GM23338 (cell line): ENCODE data around the gene AKR1C4. TPM values are rescaled to one million over a fixed set of nuclear protein-coding genes. Genes with fewer than 3 reads are reported as not detected.

ENCODE experiments used
- ATAC-seq: fragments of 200-7000 bp; cut with Tn5 transposase; 3 replicates; pipeline ENCODE4 v1.9.1; 2020
- DNase-seq: peaks from one replicate; pipeline ENCODE4 v3.0.0-alpha.2; 2015; ENCODE audit warnings: low spot score
- H2AFZ ChIP-seq: fragments of 200-600 bp; sonication (generic); 2 replicates; pipeline ENCODE4 v1.8.0; 2016; ENCODE audit warnings: antibody characterized with exemption, mild to moderate bottlenecking, moderate library complexity
- H3F3A ChIP-seq: fragments of 200-600 bp; sonication (generic); replicated peaks from 2 replicates; pipeline ENCODE4 v1.8.0; 2017; ENCODE audit warnings: antibody characterized with exemption, mixed run types, low read depth
- H3K27ac ChIP-seq: fragments of 200-600 bp; sonication (generic); 2 replicates; pipeline ENCODE4 v1.6.1; 2016; ENCODE audit warnings: low read depth
- H3K27me3 ChIP-seq: fragments of 200-600 bp; sonication (generic); 2 replicates; pipeline ENCODE4 v1.8.0; 2016; ENCODE audit warnings: mild to moderate bottlenecking, mixed run types, moderate library complexity; ENCODE audit not compliant: insufficient read depth
- H3K36me3 ChIP-seq: fragments of 200-600 bp; sonication (generic); 2 replicates; pipeline ENCODE4 v1.8.0; 2016; ENCODE audit warnings: mild to moderate bottlenecking; ENCODE audit not compliant: insufficient read depth
- H3K4me1 ChIP-seq: fragments of 200-600 bp; sonication (generic); 2 replicates; pipeline ENCODE4 v1.8.0; 2016; ENCODE audit warnings: mild to moderate bottlenecking, moderate library complexity; ENCODE audit not compliant: insufficient read depth
- H3K4me2 ChIP-seq: fragments of 200-600 bp; sonication (generic); 2 replicates; pipeline ENCODE4 v1.7.1; 2017; ENCODE audit warnings: mixed run types
- H3K4me3 ChIP-seq: fragments of 200-600 bp; sonication (generic); 2 replicates; pipeline ENCODE4 v1.6.1; 2016; ENCODE audit warnings: mixed run types
- H3K79me2 ChIP-seq: fragments of 200-600 bp; sonication (generic); replicated peaks from 2 replicates; pipeline ENCODE4 v1.8.0; 2017; ENCODE audit warnings: mild to moderate bottlenecking; ENCODE audit not compliant: insufficient read depth
- H3K9me2 ChIP-seq: fragments of 200-600 bp; sonication (generic); 2 replicates; pipeline ENCODE4 v1.8.0; 2017; ENCODE audit not compliant: insufficient read depth
- H4K20me1 ChIP-seq: fragments of 200-600 bp; sonication (generic); replicated peaks from 2 replicates; pipeline ENCODE4 v1.8.0; 2017; ENCODE audit warnings: mild to moderate bottlenecking; ENCODE audit not compliant: insufficient read depth
- H3K27ac Mint-ChIP-seq: 2 replicates; pipeline ENCODE4 v1.8.0; 2020; ENCODE audit warnings: inconsistent platforms, mild to moderate bottlenecking, moderate library complexity, mixed read lengths
- H3K27me3 Mint-ChIP-seq: 3 replicates; pipeline ENCODE4 v1.8.0; 2022; ENCODE audit warnings: low read depth, mild to moderate bottlenecking, moderate library complexity, mixed read lengths, inconsistent platforms; ENCODE audit not compliant: insufficient read depth, poor library complexity
- H3K36me3 Mint-ChIP-seq: 3 replicates; pipeline ENCODE4 v1.8.0; 2021; ENCODE audit warnings: low read depth, mild to moderate bottlenecking, inconsistent platforms, moderate library complexity, mixed read lengths
- H3K4me1 Mint-ChIP-seq: 3 replicates; pipeline ENCODE4 v1.8.0; 2020; ENCODE audit warnings: mild to moderate bottlenecking, inconsistent platforms, mixed read lengths
- H3K4me3 Mint-ChIP-seq: 3 replicates; pipeline ENCODE4 v1.8.0; 2021; ENCODE audit warnings: moderate library complexity, mild to moderate bottlenecking, inconsistent platforms, mixed read lengths
- H3K9me3 Mint-ChIP-seq: 3 replicates; pipeline ENCODE4 v1.8.0; 2020; ENCODE audit warnings: moderate library complexity, mild to moderate bottlenecking, inconsistent platforms, mixed read lengths
- CREB1 ChIP-seq: fragments of 250-450 bp; sonication (Bioruptor Pico); IDR thresholded peaks from 2 replicates; pipeline ENCODE4 v1.5.0; 2020; ENCODE audit warnings: low read depth, mild to moderate bottlenecking, moderate library complexity
- CTCF ChIP-seq, 2 experiments: fragments of 200-600 bp in 1 of 2; sonication (generic) in 1 of 2; conservative IDR thresholded peaks; 2 replicates each; pipeline versions ENCODE4 v1.5.1 to v1.6.1; 2016 to 2017; ENCODE audit warnings: antibody characterized with exemption in 2 of 2, low read depth in 2 of 2, mild to moderate bottlenecking in 2 of 2, moderate library complexity in 1 of 2
- EZH2 ChIP-seq: fragments of 200-600 bp; sonication (generic); IDR thresholded peaks from one replicate; pipeline ENCODE4 v1.8.0; 2017; ENCODE audit warnings: antibody characterized with exemption, mild to moderate bottlenecking, low read depth; ENCODE audit not compliant: unreplicated experiment
- EZH2phosphoT487 ChIP-seq: fragments of 200-600 bp; sonication (generic); IDR thresholded peaks from one replicate; pipeline ENCODE4 v1.8.1; 2018; ENCODE audit warnings: antibody characterized with exemption; ENCODE audit not compliant: unreplicated experiment
- JUNB ChIP-seq: IDR thresholded peaks from one replicate; pipeline ENCODE4 v1.6.1; 2016; ENCODE audit warnings: antibody characterized with exemption; ENCODE audit not compliant: unreplicated experiment
- NANOG ChIP-seq: IDR thresholded peaks from 2 replicates; pipeline ENCODE4 v1.6.1; 2016; ENCODE audit warnings: antibody characterized with exemption, borderline replicate concordance
- POLR2AphosphoS5 ChIP-seq: IDR thresholded peaks from 2 replicates; pipeline ENCODE4 v1.6.1; 2016; ENCODE audit warnings: antibody characterized with exemption, low read depth
- REST ChIP-seq: IDR thresholded peaks from one replicate; pipeline ENCODE4 v1.6.1; 2018; ENCODE audit warnings: antibody characterized with exemption; ENCODE audit not compliant: unreplicated experiment
- STAT1 ChIP-seq: IDR thresholded peaks from one replicate; pipeline ENCODE4 v1.6.1; 2016; ENCODE audit warnings: antibody characterized with exemption; ENCODE audit not compliant: unreplicated experiment
- ZNF114 ChIP-seq: fragments of 250-450 bp; sonication (Bioruptor Pico); IDR thresholded peaks from 2 replicates; pipeline ENCODE4 v1.5.0; 2020; ENCODE audit warnings: mild to moderate bottlenecking, moderate library complexity
- ZNF331 ChIP-seq: fragments of 250-450 bp; sonication (Bioruptor Pico); IDR thresholded peaks from 2 replicates; pipeline ENCODE4 v1.5.0; 2020; ENCODE audit warnings: low read depth, mild to moderate bottlenecking, moderate library complexity
- polyA plus RNA-seq: library from polyadenylated mRNA; unstranded; fragments of >200 nt; fragmentation: Nextera tagmentation; extraction: Ambion mirVana; gene quantifications from 2 replicates; pipeline ENCODE4 v1.2.1, GENCODE V29; 2016
- total RNA-seq: library from RNA; depleted of rRNA; stranded (reverse); fragments of >200 nt; shearing (Covaris generic); gene quantifications from 2 replicates; pipeline ENCODE4 v1.2.3, GENCODE V29; 2014
- TF ChIP-seq, protein P1 (sequence below): IDR thresholded peaks from 2 replicates; pipeline ENCODE4 v1.6.1; 2016; ENCODE audit warnings: antibody characterized with exemption
- TF ChIP-seq, protein P2 (sequence below): fragments of 250-450 bp; sonication (Bioruptor Pico); IDR thresholded peaks from 2 replicates; pipeline ENCODE4 v1.5.0; 2020; ENCODE audit warnings: mild to moderate bottlenecking, moderate library complexity

The AKR1C4 gene
- total and polyA plus RNA-seq, 2 experiments from 2014 or later = not detected

DNA sequence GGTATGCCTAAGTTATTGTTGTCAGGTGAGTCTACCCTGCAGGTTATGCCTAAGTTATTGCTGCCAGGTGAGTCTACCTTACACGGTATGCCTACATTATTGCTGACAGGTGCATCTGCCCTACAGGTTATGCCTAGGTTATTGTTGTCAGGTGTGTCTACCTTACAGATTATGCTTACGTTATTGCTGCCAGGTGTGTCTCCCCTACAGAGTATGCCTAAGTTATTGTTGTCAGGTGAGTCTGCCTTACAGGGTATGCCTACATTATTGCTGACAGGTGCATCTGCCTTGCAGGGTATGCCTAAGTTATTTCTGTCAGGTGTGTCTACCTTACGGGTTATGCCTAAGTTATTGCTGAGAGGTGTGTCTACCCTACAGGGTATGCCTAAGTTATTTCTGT lies 64.2 kb downstream of the AKR1C4 start:
- H3K4me1 ChIP-seq = no peaks in the 10 kb centered on the region
- H3K27ac ChIP-seq = no peak overlapping the region
- H3K4me1 Mint-ChIP-seq = peaks cover 12% of the 10 kb centered on the region
- no peak overlapping the region for H3K4me3 Mint-ChIP-seq
- no peak overlapping the region for H3K4me2 ChIP-seq
- H3K36me3 Mint-ChIP-seq = peaks cover 10% of the 10 kb centered on the region; the same call in 1 of the 3 replicates
- TF ChIP-seq ZNF114 (CRISPR knock-in tag) (no peak), JUNB (no peak), EZH2 (no peak), CTCF (conservative IDR thresholded peaks at IDR 0.05; ENCODE audit: low read depth in 2 of 2) (no peak), REST (no peak), POLR2AphosphoS5 (no peak), EZH2phosphoT487 (no peak), ZNF331 (no peak), CREB1 (CRISPR knock-in tag) (no peak), STAT1 (no peak), NANOG (no peak)
- TF ChIP-seq, protein P1, sequence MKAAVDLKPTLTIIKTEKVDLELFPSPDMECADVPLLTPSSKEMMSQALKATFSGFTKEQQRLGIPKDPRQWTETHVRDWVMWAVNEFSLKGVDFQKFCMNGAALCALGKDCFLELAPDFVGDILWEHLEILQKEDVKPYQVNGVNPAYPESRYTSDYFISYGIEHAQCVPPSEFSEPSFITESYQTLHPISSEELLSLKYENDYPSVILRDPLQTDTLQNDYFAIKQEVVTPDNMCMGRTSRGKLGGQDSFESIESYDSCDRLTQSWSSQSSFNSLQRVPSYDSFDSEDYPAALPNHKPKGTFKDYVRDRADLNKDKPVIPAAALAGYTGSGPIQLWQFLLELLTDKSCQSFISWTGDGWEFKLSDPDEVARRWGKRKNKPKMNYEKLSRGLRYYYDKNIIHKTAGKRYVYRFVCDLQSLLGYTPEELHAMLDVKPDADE = no peak
- TF ChIP-seq, protein P2, sequence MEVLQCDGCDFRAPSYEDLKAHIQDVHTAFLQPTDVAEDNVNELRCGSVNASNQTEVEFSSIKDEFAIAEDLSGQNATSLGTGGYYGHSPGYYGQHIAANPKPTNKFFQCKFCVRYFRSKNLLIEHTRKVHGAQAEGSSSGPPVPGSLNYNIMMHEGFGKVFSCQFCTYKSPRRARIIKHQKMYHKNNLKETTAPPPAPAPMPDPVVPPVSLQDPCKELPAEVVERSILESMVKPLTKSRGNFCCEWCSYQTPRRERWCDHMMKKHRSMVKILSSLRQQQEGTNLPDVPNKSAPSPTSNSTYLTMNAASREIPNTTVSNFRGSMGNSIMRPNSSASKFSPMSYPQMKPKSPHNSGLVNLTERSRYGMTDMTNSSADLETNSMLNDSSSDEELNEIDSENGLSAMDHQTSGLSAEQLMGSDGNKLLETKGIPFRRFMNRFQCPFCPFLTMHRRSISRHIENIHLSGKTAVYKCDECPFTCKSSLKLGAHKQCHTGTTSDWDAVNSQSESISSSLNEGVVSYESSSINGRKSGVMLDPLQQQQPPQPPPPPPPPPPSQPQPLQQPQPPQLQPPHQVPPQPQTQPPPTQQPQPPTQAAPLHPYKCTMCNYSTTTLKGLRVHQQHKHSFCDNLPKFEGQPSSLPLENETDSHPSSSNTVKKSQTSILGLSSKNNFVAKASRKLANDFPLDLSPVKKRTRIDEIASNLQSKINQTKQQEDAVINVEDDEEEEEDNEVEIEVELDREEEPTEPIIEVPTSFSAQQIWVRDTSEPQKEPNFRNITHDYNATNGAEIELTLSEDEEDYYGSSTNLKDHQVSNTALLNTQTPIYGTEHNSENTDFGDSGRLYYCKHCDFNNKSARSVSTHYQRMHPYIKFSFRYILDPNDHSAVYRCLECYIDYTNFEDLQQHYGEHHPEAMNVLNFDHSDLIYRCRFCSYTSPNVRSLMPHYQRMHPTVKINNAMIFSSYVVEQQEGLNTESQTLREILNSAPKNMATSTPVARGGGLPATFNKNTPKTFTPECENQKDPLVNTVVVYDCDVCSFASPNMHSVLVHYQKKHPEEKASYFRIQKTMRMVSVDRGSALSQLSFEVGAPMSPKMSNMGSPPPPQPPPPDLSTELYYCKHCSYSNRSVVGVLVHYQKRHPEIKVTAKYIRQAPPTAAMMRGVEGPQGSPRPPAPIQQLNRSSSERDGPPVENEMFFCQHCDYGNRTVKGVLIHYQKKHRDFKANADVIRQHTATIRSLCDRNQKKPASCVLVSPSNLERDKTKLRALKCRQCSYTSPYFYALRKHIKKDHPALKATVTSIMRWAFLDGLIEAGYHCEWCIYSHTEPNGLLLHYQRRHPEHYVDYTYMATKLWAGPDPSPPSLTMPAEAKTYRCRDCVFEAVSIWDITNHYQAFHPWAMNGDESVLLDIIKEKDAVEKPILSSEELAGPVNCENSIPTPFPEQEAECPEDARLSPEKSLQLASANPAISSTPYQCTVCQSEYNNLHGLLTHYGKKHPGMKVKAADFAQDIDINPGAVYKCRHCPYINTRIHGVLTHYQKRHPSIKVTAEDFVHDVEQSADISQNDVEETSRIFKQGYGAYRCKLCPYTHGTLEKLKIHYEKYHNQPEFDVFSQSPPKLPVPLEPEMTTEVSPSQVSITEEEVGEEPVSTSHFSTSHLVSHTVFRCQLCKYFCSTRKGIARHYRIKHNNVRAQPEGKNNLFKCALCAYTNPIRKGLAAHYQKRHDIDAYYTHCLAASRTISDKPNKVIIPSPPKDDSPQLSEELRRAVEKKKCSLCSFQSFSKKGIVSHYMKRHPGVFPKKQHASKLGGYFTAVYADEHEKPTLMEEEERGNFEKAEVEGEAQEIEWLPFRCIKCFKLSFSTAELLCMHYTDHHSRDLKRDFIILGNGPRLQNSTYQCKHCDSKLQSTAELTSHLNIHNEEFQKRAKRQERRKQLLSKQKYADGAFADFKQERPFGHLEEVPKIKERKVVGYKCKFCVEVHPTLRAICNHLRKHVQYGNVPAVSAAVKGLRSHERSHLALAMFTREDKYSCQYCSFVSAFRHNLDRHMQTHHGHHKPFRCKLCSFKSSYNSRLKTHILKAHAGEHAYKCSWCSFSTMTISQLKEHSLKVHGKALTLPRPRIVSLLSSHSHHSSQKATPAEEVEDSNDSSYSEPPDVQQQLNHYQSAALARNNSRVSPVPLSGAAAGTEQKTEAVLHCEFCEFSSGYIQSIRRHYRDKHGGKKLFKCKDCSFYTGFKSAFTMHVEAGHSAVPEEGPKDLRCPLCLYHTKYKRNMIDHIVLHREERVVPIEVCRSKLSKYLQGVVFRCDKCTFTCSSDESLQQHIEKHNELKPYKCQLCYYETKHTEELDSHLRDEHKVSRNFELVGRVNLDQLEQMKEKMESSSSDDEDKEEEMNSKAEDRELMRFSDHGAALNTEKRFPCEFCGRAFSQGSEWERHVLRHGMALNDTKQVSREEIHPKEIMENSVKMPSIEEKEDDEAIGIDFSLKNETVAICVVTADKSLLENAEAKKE (CRISPR knock-in tag) = no peak
- peaks cover 31% of the 10 kb centered on the region for H3K9me3 Mint-ChIP-seq
- ATAC-seq (no peak), DNase-seq (no peak)
- 0 out of 2 replicates have a peak, but pooled peaks cover 4% of the 10 kb centered on the region for H3K9me2 ChIP-seq
- no peaks in the 10 kb centered on the region for H3K27me3 ChIP-seq
- H2AFZ ChIP-seq = no peak overlapping the region
- H3K36me3 ChIP-seq = no peaks in the 10 kb centered on the region; the same call in 1 of the 2 replicates
- H3K79me2 ChIP-seq = no peaks in the 10 kb centered on the region
- no peaks in the 10 kb centered on the region for H3F3A ChIP-seq
- H4K20me1 ChIP-seq = no peaks in the 10 kb centered on the region
- H3K27me3 Mint-ChIP-seq = no peaks in the 10 kb centered on the region
- no peak overlapping the region for H3K4me3 ChIP-seq
- H3K27ac Mint-ChIP-seq = no peak overlapping the region
